Activated CD8-positive, alpha-beta T cell treated with anti-CD3 and anti-CD28 coated beads for 36 hours (primary cell): Measurements from ENCODE around the gene ST6GALNAC3. TPM values are rescaled to one million over a fixed set of nuclear protein-coding genes. Genes with fewer than 3 reads are reported as not detected.

Experiments used
- ATAC-seq: fragments of 200-7000 bp; cut with Tn5 transposase; one replicate; pipeline ENCODE4 v1.10.0; 2021; ENCODE audit warnings: mild to moderate bottlenecking, moderate library complexity
- CTCF ChIA-PET: fragments of 350-600 bp; sonication (Branson Sonifier 250); formaldehyde crosslinking; loops from one replicate; lab custom pipeline; 2021; ENCODE audit warnings: antibody characterized with exemption; lab: Charles Lee
- POLR2A ChIA-PET: fragments of 350-600 bp; sonication (Branson Sonifier 250); formaldehyde crosslinking; loops from one replicate; lab custom pipeline; 2021; ENCODE audit warnings: antibody characterized with exemption; lab: Charles Lee
- DNase-seq: peaks from one replicate; pipeline ENCODE4 v3.0.0-alpha.2; 2020
- H3K27ac Mint-ChIP-seq: one replicate; pipeline ENCODE4 v1.8.0; 2021; ENCODE audit warnings: mild to moderate bottlenecking, mixed read lengths
- H3K27me3 Mint-ChIP-seq: one replicate; pipeline ENCODE4 v1.8.0; 2021; ENCODE audit warnings: mixed read lengths
- H3K36me3 Mint-ChIP-seq: one replicate; pipeline ENCODE4 v1.8.0; 2021; ENCODE audit warnings: low read depth, mixed read lengths
- H3K4me1 Mint-ChIP-seq: one replicate; pipeline ENCODE4 v1.8.0; 2021; ENCODE audit warnings: low read depth, mixed read lengths
- H3K4me3 Mint-ChIP-seq: one replicate; pipeline ENCODE4 v1.8.0; 2021; ENCODE audit warnings: mild to moderate bottlenecking, moderate library complexity, mixed read lengths
- H3K9me3 Mint-ChIP-seq: one replicate; pipeline ENCODE4 v1.8.0; 2021; ENCODE audit warnings: mixed read lengths
- intact Hi-C: fragments of 100-400 bp; cut with micrococcal nuclease; formaldehyde crosslinking; loops from one replicate; pipeline ENCODE4 v1.10.0; 2022
- total RNA-seq, 2 experiments: library from RNA; stranded (reverse); gene quantifications; one replicate each; pipeline ENCODE4 v1.2.3, GENCODE V29; 2021
- TF ChIP-seq, protein P1 (sequence below): fragments of 200-600 bp; IDR thresholded peaks from one replicate; pipeline ENCODE4 v1.8.0; 2022; ENCODE audit warnings: antibody characterized with exemption, mild to moderate bottlenecking

ST6GALNAC3 gene
- total RNA-seq, 2 experiments from 2014 or later, result 2.7 to 2.9 TPM

DNA sequence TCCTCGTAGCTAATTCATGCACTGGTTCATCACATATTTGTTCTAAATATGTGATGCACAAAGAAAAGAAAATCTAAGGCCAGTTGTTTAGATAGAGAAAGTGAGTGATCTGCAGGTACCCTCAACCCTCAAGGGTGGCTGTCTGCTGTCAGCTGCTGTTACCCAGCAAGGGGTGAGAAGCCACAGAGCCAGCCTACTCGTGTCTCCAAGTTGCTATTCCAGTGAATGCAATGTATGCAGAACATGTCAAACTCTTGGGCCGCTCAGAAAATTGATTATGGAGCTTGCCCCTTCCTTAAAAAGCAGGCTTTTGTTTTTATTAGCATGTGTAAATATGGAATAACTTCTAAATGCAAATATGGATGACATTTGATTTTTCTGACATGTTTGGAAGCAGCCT is 456.4 kb downstream of the ST6GALNAC3 start:
- CTCF ChIA-PET, result no interaction called here
- Mint-ChIP-seq H3K36me3 (no peaks in the 10 kb centered on the region), H3K27me3 (no peaks in the 10 kb centered on the region), H3K4me3 (no peak overlapping the region), H3K9me3 (no peaks in the 10 kb centered on the region), H3K27ac (no peak overlapping the region), H3K4me1 (no peaks in the 10 kb centered on the region)
- ATAC-seq (no peak), DNase-seq (no peak)
- intact Hi-C loops, result no loop called here
- TF ChIP-seq, protein P1, sequence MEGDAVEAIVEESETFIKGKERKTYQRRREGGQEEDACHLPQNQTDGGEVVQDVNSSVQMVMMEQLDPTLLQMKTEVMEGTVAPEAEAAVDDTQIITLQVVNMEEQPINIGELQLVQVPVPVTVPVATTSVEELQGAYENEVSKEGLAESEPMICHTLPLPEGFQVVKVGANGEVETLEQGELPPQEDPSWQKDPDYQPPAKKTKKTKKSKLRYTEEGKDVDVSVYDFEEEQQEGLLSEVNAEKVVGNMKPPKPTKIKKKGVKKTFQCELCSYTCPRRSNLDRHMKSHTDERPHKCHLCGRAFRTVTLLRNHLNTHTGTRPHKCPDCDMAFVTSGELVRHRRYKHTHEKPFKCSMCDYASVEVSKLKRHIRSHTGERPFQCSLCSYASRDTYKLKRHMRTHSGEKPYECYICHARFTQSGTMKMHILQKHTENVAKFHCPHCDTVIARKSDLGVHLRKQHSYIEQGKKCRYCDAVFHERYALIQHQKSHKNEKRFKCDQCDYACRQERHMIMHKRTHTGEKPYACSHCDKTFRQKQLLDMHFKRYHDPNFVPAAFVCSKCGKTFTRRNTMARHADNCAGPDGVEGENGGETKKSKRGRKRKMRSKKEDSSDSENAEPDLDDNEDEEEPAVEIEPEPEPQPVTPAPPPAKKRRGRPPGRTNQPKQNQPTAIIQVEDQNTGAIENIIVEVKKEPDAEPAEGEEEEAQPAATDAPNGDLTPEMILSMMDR, result no peak
- POLR2A ChIA-PET, result no interaction called here

DNA sequence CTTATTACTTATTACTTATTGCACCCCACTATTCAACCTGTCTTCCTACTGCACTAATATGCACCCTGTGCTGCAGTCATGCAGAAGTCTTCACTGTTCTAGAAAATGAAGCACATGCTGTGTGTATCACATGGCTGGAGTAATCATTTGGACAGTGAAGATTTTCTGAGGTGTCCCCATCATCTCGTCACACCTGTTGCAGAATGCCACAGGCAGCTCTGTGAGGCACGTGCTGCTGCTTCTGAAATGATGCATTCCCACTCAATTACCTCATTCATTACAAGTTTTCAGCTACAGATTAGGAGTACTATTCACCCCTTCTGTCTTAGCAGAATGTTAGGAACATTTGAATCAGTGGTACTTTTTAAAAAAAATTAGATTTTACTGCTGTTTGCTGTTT is 467.1 kb downstream of the ST6GALNAC3 start:
- intact Hi-C loops, result no loop called here
- Mint-ChIP-seq H3K36me3 (no peaks in the 10 kb centered on the region), H3K4me1 (no peaks in the 10 kb centered on the region), H3K9me3 (peaks cover 5% of the 10 kb centered on the region), H3K27ac (no peak overlapping the region), H3K27me3 (no peaks in the 10 kb centered on the region), H3K4me3 (no peak overlapping the region)
- TF ChIP-seq, protein P1, result no peak
- CTCF ChIA-PET, result no interaction called here
- POLR2A ChIA-PET, result no interaction called here
- DNase-seq, result no peak
- ATAC-seq, result no peak

DNA sequence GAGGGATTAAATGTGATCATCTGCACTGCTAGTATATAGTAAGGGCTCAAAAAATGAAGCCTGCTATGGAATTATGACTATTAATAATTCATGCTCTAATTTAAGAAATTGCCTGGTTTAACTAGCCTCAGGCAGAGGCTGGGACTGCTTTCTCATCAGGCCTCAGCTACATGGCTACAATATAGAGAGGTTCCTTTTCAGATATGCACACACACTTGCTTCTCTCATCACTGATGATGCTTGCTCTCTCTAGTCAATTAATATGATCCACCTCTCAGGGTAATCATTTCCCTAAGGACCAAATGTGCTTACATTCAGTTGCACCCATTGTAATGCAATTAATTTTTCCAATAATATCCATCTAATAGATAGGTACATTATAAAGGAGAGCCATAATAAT is 467.8 kb downstream of the ST6GALNAC3 start:
- Mint-ChIP-seq H3K4me3 (no peak overlapping the region), H3K4me1 (no peaks in the 10 kb centered on the region), H3K9me3 (peaks cover 5% of the 10 kb centered on the region), H3K36me3 (no peaks in the 10 kb centered on the region), H3K27ac (no peak overlapping the region), H3K27me3 (no peaks in the 10 kb centered on the region)
- intact Hi-C loops, result no loop called here
- no peak for DNase-seq
- TF ChIP-seq, protein P1, result no peak
- ATAC-seq, result no peak
- ChIA-PET POLR2A (no interaction called here), CTCF (no interaction called here)

DNA sequence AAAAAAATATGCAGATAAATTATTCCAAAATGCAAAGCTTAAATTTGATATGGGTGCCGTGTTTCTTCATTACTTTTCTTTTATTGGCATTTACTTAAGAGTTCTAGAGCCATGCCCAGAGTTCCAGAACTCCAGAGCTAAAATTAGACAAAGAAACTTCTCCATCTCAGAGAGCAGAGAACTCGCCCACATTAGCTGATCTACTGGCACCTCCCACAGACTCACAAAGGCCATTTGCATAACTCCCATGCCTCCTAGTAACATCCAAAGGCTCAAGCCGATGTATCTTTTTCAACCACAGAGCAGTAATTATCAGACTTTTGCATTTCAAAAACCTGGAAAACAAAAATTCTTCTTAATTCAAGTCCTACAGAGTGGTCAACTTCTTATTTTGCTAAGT is 468.9 kb downstream of the ST6GALNAC3 start:
- Mint-ChIP-seq H3K9me3 (peaks cover 5% of the 10 kb centered on the region), H3K27me3 (no peaks in the 10 kb centered on the region), H3K4me3 (no peak overlapping the region), H3K36me3 (no peaks in the 10 kb centered on the region), H3K27ac (no peak overlapping the region), H3K4me1 (no peaks in the 10 kb centered on the region)
- TF ChIP-seq, protein P1, result no peak
- CTCF ChIA-PET, result no interaction called here
- intact Hi-C loops, result no loop called here
- POLR2A ChIA-PET, result no interaction called here
- DNase-seq, result no peak
- no peak for ATAC-seq

DNA sequence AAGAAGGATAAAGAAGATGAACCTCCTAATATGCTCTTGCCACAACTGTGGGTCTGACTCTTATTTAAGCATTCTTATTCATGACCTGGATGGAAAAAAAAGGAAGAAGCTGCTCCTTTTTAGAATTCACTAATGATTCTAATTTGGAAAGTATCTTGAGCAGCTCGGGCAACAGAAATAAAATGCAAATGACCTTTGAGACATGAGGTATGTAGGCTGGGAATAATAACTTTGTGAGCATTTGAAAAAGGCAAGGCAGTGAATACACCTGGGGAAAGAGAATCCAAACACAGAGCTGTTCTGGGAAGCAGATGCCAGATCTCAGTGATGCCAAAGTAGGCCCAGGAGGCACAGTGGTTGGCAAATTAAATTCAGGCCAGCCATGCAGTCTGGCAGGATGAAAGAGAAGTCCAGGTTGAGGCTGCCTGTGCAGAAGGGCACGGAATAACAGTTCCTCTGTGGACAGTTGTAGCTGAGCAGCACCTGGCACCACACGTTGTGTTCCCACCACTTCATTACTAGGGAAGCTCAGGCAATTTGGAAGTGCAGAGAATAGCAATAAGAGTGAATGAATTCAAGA is 471.9 kb downstream of the ST6GALNAC3 start:
- intact Hi-C loops, result no loop called here
- ChIA-PET CTCF (no interaction called here), POLR2A (no interaction called here)
- Mint-ChIP-seq H3K9me3 (no peaks in the 10 kb centered on the region), H3K27ac (no peak overlapping the region), H3K4me1 (no peaks in the 10 kb centered on the region), H3K27me3 (no peaks in the 10 kb centered on the region), H3K36me3 (no peaks in the 10 kb centered on the region), H3K4me3 (no peak overlapping the region)
- ATAC-seq (no peak), DNase-seq (no peak)
- TF ChIP-seq, protein P1, result no peak
